AG09319 (cell line): ENCODE data around the gene SLC25A13.

Source experiments
- DNase-seq: peaks from one replicate; pipeline ENCODE4 v3.0.0-alpha.2; 2010; ENCODE audit warnings: low read depth; ENCODE audit errors: extremely low read depth
- CTCF ChIP-seq: IDR thresholded peaks from 2 replicates; pipeline ENCODE4 v1.5.1; 2011; ENCODE audit warnings: low read depth, mild to moderate bottlenecking, inconsistent platforms, low read length, moderate library complexity

Gene SLC25A13

GRCh38 chr7:96321031-96321657, 754 bp downstream of the SLC25A13 start:
- peak; percentile 42 for DNase-seq
- TF ChIP-seq CTCF = no peak

- TF ChIP-seq CTCF = no peak
- DNase-seq = no peak
Observed at GRCh38 chr7:96320442-96320841, 1.5 kb downstream of the SLC25A13 start.

GRCh38 chr7:96319439-96319838, 2.5 kb downstream of the SLC25A13 start:
- TF ChIP-seq CTCF = no peak
- DNase-seq = no peak

- TF ChIP-seq CTCF = no peak
- DNase-seq = no peak
Observed at GRCh38 chr7:96316949-96317348, 4.9 kb downstream of the SLC25A13 start.

- DNase-seq = no peak
Observed at GRCh38 chr7:96315125-96315512, 6.8 kb downstream of the SLC25A13 start.

GRCh38 chr7:96314402-96315124, 7.3 kb downstream of the SLC25A13 start:
- no peak for DNase-seq
- no peak for TF ChIP-seq CTCF

More at GRCh38 chr7:96315125-96315512, 6.8 kb downstream of the SLC25A13 start:
- TF ChIP-seq CTCF = no peak

GRCh38 chr7:96313940-96314339, 8.0 kb downstream of the SLC25A13 start:
- no peak for TF ChIP-seq CTCF
- DNase-seq = no peak
